GM19351 (cell line): ENCODE data around the gene ERI2.

ENCODE experiments used
- ATAC-seq: cut with Tn5 transposase; IDR thresholded peaks from one replicate; pipeline ENCODE4 v1.9.1; 2021; ENCODE audit warnings: mild to moderate bottlenecking, moderate library complexity; ENCODE audit not compliant: unreplicated experiment

ERI2 gene, protein sequence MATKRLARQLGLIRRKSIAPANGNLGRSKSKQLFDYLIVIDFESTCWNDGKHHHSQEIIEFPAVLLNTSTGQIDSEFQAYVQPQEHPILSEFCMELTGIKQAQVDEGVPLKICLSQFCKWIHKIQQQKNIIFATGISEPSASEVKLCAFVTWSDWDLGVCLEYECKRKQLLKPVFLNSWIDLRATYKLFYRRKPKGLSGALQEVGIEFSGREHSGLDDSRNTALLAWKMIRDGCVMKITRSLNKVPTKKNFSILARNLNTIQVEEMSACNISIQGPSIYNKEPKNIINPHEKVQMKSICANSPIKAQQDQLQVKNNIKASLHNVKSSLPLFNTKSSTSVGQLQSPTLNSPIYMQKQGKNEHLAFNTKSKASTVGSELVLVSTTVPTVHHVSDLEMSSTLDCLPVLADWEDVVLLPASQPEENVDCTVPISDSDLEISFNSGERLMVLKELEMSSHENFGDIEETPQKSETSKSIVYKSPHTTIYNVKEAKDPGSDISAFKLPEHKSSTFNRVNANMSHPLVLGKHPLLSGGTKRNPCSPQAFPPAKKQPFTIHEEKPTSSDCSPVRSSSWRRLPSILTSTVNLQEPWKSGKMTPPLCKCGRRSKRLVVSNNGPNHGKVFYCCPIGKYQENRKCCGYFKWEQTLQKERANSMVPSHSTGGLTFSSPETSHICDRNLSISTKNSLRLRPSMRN

DNA sequence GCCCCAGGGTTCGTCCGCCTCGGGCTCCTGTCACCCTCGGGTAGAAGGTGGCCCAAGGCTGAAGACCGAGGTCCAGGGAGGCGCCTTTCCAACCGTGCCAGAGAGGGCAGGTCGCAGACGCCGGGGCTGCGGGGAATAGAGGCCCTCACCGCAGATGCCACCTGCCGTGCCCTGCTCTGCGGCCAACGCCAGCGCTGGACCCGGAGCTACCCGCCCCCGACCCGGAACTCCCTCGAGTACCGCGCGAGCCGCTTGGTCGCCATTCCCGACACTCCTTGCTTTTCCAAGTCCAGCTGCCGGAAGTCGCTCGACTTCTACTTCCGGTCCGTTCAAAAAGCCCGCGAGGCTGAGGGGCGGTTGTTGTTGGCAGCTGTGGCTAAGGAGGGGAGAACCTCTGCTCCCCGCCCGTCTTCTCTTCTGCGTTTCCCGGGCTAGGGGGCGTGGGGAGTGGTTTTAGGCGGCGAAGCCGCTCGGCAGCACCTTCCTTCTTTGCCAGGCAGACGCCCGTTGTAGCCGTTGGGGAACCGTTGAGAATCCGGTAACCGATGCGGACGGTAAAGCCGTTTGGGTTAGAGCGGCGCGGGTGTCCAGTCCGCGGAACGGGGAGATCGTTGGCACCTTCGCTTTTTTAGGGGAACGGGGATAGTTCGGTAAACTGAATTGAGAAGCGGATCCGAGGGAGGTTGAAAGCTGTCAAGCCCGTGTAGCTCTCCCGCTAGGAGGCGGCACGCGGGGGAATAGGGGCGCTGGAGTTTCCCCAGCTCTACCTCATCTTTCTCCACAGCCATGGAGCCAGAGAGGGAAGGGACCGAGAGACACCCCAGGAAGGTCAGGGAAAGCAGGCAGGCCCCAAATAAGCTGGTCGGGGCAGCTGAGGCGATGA lies at the start of gene ERI2, which contains the start of gene REXO5:
Gene ERI2, minus strand, starts transcription at position 305 of the 883 bp plus-strand sequence. Its CDS starts 42 bp downstream, at position 263.
Gene REXO5, plus strand, starts transcription at position 360 of the 883 bp plus-strand sequence. Its CDS starts 427 bp downstream, at position 787.
- ATAC-seq = peak; percentile 80

DNA sequence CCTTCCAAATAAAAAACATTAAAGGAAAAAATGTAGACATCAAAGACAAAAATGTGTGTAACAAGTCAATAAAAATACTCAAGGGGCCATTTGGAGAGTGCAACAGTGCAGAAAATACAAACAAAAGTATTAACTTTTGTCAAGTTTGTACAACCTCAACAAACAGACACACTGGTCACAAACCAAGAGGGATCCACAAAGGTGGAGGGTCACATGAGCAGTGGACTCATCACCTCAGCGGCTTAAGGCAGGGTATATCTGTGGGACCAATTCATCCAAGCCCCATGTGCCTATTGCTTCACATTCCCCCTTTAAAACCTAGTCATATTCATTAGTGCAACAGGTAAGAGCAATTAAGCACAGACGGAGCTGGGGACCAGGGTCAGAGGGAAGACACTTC lies 48.7 kb upstream of the ERI2 start:
- ATAC-seq = no peak

DNA sequence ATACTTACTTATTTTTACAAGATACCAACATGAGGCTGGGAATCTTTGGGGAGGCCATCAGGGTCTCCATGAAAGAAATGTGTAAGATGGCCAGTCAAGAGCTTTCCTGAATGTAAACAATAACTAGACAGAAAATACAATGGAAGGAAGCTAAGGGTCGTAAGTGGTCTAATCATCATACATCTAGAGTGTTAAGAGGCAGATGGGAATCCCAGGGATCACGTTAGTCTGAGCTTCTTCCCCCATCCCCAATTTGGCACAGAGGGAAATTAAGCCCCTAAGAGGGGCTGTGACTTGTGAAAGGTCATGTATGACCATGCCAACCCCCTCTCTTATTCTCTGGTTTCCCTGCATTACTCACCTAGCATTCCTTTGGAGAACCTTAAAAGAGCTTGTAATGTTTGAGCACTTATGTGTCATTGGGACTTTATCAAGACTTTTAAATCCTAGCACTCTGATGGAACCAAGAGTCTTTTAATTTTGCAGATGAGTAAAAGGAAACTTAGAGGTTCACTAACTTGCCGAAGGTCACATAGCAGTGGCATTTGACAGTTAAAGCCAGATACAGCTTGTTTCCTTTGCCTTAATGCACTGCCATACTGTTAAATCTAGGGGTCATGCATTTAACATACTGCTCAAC lies 47.8 kb upstream of the ERI2 start:
- ATAC-seq = no peak

DNA sequence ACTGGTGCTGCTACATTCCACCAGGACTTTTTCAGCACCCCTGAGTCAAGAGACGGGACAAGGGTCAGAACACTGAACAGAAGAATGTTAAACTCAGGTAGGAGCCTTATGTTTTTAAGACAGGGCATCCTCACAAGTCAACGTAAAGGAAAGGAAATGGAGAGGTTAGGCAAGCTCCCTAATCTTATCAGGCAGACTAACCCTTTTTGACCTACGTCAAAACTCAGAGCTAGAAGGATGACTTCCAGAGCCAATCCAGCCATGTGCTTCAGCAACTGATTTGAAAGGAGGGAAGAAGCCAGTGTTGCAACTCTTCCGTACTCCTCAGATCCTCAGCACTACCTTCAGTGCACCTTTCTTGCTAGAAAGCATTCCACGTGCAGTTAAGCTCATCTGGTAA lies 46.9 kb upstream of the ERI2 start:
- no peak for ATAC-seq

DNA sequence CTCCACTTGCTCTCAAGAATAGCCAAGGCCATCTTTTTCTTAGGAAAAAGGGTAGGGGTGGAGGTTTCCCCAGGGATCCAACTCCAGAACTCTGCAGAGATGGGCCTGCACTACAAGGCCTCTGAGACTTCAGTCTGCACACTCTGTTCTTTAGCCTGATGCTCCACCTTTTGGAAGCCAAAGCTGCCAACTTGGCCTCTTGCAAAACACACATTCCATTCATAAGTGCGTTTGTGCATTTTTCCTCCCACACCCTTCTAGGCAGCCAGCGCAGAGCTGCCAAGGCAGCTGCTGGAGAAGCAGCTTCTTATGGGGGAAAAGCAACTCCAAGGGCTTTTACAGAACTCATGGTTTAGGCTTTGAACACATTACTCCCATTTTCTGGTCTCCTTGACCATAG lies 45.3 kb upstream of the ERI2 start:
- no peak for ATAC-seq

DNA sequence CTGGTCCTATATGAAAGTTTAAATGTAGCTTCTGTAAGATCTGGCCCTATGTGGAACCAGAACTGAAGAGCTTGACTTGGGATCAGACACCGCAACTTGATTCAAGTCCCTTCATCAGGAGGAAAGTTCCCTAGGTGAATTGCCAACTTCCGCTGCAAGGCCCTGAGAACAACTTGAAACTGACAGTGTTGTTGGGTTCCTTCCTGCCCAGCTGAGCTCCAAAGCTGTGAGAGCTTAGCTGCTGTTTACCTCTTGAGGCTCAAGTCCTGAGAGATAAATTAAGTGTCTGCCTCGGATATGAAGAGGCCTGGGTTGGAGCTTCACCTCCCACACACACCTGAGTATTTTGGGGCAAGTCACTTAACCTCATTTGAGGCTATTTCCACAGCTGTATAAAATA lies 44.7 kb upstream of the ERI2 start:
- ATAC-seq = no peak

DNA sequence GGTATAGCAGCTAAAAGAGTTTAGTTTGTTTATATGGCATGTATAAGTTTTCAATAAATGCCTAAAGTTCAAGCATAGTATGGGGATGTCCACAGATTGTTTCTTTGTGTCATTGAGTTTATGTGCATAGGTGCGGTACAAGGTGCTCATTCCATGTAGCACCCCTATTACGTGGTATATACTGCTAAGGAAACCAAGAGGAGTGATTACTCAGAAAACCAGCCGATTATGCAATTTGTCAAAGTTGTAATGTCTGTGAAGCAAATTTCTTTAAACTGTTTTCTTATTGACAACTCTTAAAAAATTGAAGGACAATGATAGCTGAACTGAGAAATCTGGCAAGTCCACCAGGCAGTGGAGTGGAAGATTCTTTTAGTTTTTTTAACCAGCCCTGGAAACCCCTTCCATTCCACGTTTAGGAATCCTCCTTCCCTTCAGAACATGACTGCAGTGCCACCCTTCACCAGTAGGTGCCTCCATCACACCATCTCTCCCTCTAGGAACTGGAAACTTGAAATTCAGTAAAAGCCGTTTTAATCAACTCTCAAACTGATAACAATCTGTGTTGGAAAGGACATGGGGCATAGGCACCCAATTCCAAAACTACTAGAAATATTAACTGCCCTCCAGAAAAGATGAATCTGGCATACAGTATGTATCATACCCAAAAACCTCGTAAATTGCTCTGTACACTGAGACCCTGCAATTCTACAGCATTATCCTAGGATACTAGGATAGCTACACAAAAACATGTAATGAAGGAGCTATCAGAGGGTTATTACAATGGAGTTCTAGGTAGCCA lies 43.5 kb upstream of the ERI2 start:
- no peak for ATAC-seq

DNA sequence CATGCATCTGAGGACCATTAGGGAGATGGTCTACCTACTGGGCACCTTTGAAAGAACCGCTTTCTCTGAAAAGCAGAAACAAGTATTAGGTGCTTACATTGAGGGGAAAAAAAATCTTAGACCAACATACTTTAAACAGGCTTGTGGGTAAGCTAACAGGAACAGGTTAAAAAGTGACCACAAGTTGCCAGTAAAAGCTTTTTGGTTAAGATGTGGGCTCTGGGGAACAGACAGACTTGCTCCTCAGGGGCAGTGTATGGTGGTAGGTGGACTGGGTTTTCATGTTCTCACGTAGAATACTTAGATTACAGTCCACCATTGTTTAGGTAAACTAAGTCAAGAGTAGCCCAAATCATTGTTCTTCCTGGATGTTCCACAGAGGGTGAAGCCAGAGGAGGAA lies 41.3 kb upstream of the ERI2 start:
- ATAC-seq = no peak

DNA sequence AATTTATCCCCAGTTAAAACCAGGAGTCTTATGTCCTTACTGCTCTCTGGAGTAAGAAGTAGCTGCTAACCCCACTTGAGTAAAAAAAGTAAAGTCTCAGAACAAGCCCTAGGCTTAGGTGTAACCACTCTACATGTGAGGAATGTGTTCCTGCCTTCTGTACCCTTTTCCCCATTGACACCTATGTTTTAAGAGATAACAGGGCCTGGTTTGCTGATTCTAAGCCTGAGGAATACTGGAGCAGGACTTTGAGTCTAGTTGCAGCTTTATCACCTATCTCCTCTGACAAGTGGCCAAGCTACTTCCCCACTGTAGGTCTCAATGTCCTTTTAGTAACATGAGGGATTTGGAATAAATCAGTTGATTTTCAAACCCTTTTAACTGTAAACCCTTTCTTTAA lies 40.3 kb upstream of the ERI2 start:
- no peak for ATAC-seq

DNA sequence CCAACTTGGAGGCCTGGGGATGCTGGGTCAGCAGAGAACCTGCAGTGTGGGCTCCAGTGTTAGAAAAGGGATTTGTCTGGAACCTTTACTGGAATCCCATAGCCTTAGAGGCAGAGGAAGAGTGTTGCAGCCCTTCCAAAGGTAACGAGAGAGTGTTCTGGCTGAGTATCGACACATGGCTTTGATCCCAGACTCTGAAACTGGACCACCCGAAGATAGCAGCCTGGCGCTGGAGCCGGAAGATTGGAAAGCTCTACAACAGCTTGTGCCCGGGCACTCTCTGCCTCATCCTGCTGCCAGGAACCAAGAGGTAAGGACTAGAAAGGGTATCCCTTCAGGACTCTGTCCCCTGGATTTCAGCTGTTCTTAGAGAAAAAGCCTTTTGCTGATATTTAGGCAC lies 39.8 kb upstream of the ERI2 start:
- no peak for ATAC-seq

DNA sequence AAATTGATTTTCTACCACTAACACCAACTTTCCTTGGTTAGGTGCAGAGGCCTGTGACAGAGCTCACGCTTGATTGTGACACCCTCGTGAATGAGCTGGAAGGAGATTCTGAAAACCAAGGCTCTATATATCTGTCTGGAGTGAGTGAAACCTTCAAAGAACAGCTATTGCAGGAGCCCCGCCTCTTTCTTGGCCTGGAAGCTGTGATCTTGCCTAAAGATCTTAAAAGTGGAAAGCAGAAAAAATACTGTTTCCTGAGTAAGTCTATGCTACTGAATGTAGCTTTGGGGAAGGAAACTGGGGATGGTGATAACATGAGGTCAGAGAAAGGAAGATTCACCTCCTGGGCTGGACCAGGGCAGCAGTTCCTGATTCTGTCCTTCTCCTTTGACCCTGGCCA lies 38.3 kb upstream of the ERI2 start:
- ATAC-seq = no peak

DNA sequence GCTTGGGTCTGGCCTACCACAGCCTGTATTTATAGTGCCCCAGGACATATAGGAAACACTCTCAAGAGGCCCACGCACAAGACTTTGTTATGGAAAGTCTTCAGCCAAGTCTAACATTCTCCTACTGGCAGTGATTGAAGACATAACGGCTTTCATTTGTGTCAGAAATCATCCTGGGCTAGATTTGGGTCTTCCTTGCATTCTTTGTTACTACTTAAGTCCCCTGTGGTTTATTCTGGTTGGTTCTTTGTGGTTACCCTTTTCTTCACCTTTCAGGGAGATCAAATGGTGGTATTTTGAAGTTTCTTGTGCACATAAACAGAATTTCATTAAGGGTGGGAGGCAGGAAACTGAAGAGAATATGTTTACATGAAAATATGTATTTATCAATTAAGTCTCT lies 37.8 kb upstream of the ERI2 start:
- ATAC-seq = no peak

DNA sequence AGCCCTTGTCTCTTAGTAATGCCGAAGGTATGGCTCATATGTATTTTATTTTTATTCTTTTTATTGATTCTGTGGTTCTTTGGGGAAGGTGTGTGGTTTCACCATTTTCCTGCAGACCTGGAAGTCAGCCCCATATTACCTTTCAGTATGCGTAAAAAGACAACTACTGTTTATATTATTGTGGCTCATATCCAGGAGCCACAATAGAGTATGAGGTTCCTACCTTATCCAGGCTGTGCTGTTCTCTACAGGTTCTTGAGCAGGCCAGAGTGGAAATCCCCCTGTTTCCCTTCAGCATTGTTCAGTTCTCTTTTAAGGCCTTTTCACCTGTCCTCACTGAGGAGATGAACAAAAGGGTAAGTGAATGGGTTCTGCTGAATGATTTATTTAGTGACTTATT lies 33.2 kb upstream of the ERI2 start:
- ATAC-seq = no peak

DNA sequence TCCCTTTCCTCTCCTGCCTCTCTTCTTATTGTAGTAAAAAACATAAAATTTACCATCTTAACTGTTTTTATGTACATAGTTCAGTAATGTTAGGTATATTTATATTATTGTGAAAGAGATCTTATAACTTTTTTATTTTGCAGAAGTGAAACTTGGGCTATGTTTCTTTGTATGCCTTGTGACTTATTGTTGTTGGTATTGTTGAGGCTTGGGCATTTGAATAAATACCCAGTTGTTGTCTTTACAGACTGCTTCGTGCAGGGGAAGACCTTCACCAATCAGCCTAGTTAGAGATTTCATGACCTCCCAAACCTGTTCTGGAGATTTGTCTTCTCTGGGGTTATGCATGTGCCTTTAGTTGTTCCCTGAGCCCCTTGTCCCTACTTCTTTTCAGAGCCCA lies 32.0 kb upstream of the ERI2 start:
- ATAC-seq = no peak

DNA sequence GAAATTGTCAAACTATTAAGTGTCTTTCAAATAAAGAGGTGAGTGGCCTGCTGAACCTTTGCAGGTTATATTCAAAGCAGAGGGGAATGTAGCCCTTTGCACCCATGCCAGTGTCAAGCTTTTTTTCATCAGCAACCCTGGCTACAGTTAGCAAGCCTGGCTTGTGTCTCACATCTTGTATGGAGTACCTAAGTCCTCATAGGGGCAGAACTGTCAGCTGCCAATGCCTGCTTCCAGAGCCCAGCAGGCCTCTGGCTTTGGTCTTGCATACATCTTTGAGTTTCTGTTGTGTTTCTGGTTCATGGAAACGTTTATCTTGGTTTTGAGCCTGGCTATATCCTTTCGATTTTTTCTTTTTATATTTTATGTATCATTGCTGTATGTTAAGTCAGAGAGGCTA lies 26.8 kb upstream of the ERI2 start:
- ATAC-seq = no peak

DNA sequence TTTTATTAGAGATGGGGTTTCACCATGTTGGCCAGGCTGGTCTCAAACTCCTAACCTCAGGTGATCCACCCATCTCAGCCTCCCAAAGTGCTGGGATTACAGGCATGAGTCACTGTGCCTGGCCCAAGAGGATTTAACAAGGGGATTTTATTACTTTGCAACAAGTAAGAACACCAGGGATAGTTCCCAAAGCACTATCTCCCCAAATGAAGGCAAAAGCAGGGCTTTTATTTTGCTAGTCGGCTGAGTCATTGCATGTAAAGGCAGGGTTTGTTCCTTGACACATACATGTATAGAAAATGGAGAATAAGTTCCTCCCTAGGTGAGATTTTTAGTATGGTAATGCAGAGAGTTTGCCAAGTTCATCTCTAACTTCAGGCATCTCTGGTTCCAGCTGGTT lies 24.1 kb upstream of the ERI2 start:
- no peak for ATAC-seq

DNA sequence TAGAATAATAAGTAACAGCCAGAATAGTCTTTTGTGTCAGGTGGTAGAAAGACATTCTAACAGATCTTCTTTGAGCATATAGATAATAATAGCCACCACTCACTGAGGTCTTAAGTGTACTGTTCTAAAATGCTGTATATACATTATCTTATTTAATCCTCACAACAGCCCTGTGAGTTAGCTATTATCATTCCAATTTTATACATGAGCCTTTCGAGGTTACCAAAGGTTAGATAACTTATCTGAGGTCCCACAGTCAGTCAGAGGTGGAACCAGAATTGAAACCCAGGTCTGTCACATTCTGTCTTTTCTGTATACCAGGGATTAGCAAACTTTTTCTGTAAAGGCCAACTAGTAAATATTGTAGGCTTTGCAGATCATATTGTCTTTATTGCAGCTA lies 23.3 kb upstream of the ERI2 start:
- no peak for ATAC-seq

DNA sequence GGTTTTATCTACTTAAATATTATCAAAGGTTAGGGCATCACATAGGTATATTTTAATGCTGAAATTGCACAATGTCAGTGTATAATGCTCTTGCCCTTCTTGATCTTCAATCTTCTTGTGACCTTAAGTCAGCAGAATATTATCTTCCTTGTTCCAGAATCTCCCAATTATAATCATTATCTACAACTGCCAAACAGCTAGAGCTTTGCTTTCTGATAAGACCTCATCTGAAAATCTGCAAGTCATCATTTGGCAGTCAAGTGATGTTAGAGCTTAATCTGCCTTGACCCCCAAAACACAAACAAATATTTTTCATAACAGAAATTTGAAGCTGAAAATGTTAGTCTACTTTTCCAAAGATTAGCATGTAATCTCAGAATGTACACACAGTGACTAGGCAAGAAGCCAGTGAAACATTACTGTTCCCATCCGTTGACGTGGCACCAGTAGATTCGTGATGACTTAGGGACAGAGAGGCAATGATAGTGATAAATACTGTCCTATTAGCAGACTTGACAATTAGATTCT lies 19.8 kb upstream of the ERI2 start:
- no peak for ATAC-seq

DNA sequence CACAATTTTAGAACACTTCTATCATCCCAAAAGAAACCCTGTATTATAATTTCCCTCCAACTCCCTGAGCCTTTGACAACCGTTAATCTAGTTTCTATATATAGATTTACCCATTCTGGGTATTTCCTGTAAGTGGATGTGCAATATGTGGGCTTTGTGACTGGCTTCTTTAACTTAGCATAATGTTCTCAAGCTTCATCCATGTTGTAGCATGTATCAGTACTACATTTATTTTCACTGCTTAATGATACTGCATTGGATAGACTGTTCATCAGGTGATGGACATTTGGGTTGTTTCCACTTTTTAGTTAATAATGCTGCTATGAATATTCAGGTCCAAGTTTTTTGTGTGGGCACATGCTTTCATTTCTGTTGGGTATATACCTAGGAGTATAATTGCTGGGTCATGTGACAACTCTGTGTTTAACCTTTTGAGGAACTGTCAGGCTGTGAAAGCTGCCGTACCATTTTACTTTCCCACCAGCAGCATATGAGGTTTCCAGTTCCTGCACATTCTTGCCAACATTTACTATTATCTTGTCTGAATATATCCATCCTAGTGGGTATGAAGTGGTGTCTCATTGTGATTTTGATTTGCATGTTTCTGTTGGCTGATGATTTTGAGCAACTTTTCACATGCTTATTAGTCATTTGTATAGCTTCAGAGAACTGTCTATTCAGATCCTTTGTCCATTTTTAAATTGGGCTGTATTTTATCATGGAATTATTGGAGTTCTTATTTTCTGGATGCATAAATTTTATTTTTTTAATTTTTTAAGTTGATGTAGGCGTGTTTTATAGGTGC lies 16.5 kb upstream of the ERI2 start:
- no peak for ATAC-seq
